A549 (cell line): ENCODE data around the gene COPZ1. TPM values are rescaled to one million over a fixed set of nuclear protein-coding genes. Genes with fewer than 3 reads are reported as not detected.
"Not testable (repeated sequence)": the region's sequence is repeated elsewhere in the genome, so short reads cannot be mapped to it uniquely, and the experiment has no call there.

Source experiments
- ATAC-seq, 2 experiments: fragments of 200-7000 bp in 1 of 2; fragments of >200 bp in 1 of 2; cut with Nextera tagmentation in 1 of 2; cut with Tn5 transposase in 1 of 2; 3 replicates each; pipeline versions ENCODE4 v1.8.0 to v1.9.1; 2018 to 2020; ENCODE audit warnings: mild to moderate bottlenecking in 1 of 2, moderate library complexity in 1 of 2
- CTCF ChIA-PET: fragments of 300-600 bp; sonication (Branson Sonifier 250); formaldehyde crosslinking; extraction: SDS; loops from one replicate; lab custom pipeline; 2021; ENCODE audit warnings: antibody characterized with exemption, inconsistent platforms; lab: Yijun Ruan, JAX
- POLR2A ChIA-PET: fragments of 350-600 bp; formaldehyde crosslinking; extraction: SDS; loops from one replicate; lab custom pipeline; 2021; ENCODE audit warnings: antibody characterized with exemption, inconsistent platforms; lab: Yijun Ruan, JAX
- DNase-seq, 2 experiments: peaks; one replicate each; pipeline versions ENCODE4 v3.0.0 to v3.0.0-alpha.2; 2011 to 2016; ENCODE audit warnings: low read depth in 1 of 2, low spot score in 1 of 2
- FAIRE-seq: peaks from 2 replicates; lab custom pipeline; 2011; peaks lifted over from hg19 to GRCh38; lab: Jason Lieb, UNC
- H3K27ac ChIP-seq, 2 experiments: fragments of >200 bp; sonication (Bioruptor Twin); formaldehyde crosslinking; 3 replicates each; pipeline ENCODE4 v1.5.1; 2016 to 2017
- H3K4me1 ChIP-seq: fragments of >200 bp; sonication (Bioruptor Twin); formaldehyde crosslinking; 3 replicates; pipeline ENCODE4 v1.6.1; 2016
- H3K4me2 ChIP-seq: fragments of >200 bp; sonication (Bioruptor Twin); formaldehyde crosslinking; 3 replicates; pipeline ENCODE4 v1.6.1; 2016
- H3K4me3 ChIP-seq: fragments of >200 bp; sonication (Bioruptor Twin); formaldehyde crosslinking; 3 replicates; pipeline ENCODE4 v1.5.1; 2016
- H3K9me3 ChIP-seq: fragments of >200 bp; sonication (Bioruptor Twin); formaldehyde crosslinking; 3 replicates; pipeline ENCODE4 v1.6.1; 2016
- CBX2 ChIP-seq: fragments of 200-600 bp; sonication (generic); IDR thresholded peaks from 2 replicates; pipeline ENCODE4 v1.6.1; 2016; ENCODE audit warnings: low read depth, mild to moderate bottlenecking, borderline replicate concordance
- CEBPB ChIP-seq, 2 experiments: fragments of >200 bp in 1 of 2; sonication (Bioruptor Twin) in 1 of 2; formaldehyde crosslinking in 1 of 2; IDR thresholded peaks; 2 replicates each; pipeline ENCODE4 v1.6.1; 2012 to 2016
- CHD4 ChIP-seq: fragments of 200-600 bp; sonication (generic); IDR thresholded peaks from 2 replicates; pipeline ENCODE4 v1.6.1; 2016; ENCODE audit warnings: antibody characterized with exemption, mild to moderate bottlenecking, borderline replicate concordance
- HOXA7 ChIP-seq: fragments of 250-450 bp; sonication (Bioruptor Pico); IDR thresholded peaks from 2 replicates; pipeline ENCODE4 v1.5.0; 2020; ENCODE audit warnings: mild to moderate bottlenecking, moderate library complexity
- HOXB5 ChIP-seq: fragments of 250-450 bp; sonication (Bioruptor Pico); IDR thresholded peaks from 2 replicates; pipeline ENCODE4 v1.5.0; 2020; ENCODE audit warnings: mild to moderate bottlenecking, moderate library complexity
- JUN ChIP-seq, 2 experiments: fragments of >200 bp; sonication (Bioruptor Twin); formaldehyde crosslinking; IDR thresholded peaks; 2 replicates in 1 of 2; 3 replicates in 1 of 2; pipeline ENCODE4 v1.6.1; 2016 to 2017
- KDM5A ChIP-seq: fragments of 200-600 bp; sonication (generic); IDR thresholded peaks from 2 replicates; pipeline ENCODE4 v1.6.1; 2016; ENCODE audit warnings: antibody characterized with exemption, mild to moderate bottlenecking
- NFE2L2 ChIP-seq: fragments of 150-350 bp; conservative IDR thresholded peaks from 2 replicates; pipeline ENCODE4 v1.6.1; 2014; ENCODE audit warnings: low read length
- NR3C1 ChIP-seq: fragments of >200 bp; sonication (Bioruptor Twin); formaldehyde crosslinking; IDR thresholded peaks from 3 replicates; pipeline ENCODE4 v1.6.1; 2017
- PBX3 ChIP-seq: IDR thresholded peaks from 2 replicates; pipeline ENCODE4 v1.6.1; 2012
- PHF8 ChIP-seq: fragments of 200-600 bp; sonication (generic); IDR thresholded peaks from 2 replicates; pipeline ENCODE4 v1.6.1; 2016; ENCODE audit warnings: low read depth, mild to moderate bottlenecking, antibody characterized with exemption, moderate library complexity, borderline replicate concordance
- RARB ChIP-seq: fragments of 250-450 bp; sonication (Bioruptor Pico); IDR thresholded peaks from 2 replicates; pipeline ENCODE4 v1.8.0; 2021; ENCODE audit warnings: mild to moderate bottlenecking, moderate library complexity
- RFX5 ChIP-seq: fragments of 450-650 bp; IDR thresholded peaks from 2 replicates; pipeline ENCODE4 v1.7.1; 2014; ENCODE audit warnings: antibody characterized with exemption, mild to moderate bottlenecking, moderate library complexity
- ZC3H11A ChIP-seq: fragments of 450-650 bp; IDR thresholded peaks from 2 replicates; pipeline ENCODE4 v1.6.1; 2014; ENCODE audit warnings: antibody characterized with exemption, mild to moderate bottlenecking
- ZFP36 ChIP-seq: fragments of 450-650 bp; IDR thresholded peaks from 2 replicates; pipeline ENCODE4 v1.6.1; 2014; ENCODE audit warnings: borderline replicate concordance; ENCODE audit not compliant: partially characterized antibody
- WGBS: methylation state at CpG from one replicate; pipeline ENCODE4 v1.1.6; 2017; ENCODE audit errors: missing lambda C conversion rate; 5-methylcytosine and 5-hydroxymethylcytosine counted together
- polyA plus RNA-seq, 4 experiments: library from polyadenylated mRNA; depleted of rRNA in 3 of 4; stranded (reverse); fragments of >200 nt; fragmentation: RNase III in 1 of 4; extraction: RNeasy Plus Mini Kit Qiagen cat#74134 plus additional on column Dnase treatment in 1 of 4; gene quantifications; 2 replicates in 3 of 4; 3 replicates in 1 of 4; pipeline ENCODE4 v1.2.3, GENCODE V29; 2011 to 2017
- TF ChIP-seq, protein P1 (sequence below): fragments of 200-600 bp; sonication (generic); IDR thresholded peaks from 2 replicates; pipeline ENCODE4 v1.6.1; 2016; ENCODE audit warnings: antibody characterized with exemption, mild to moderate bottlenecking, moderate library complexity
- TF ChIP-seq, protein P2 (sequence below): IDR thresholded peaks from 2 replicates; pipeline ENCODE4 v1.6.1; 2012
- TF ChIP-seq, protein P3 (sequence below): IDR thresholded peaks from 2 replicates; pipeline ENCODE4 v1.6.1; 2012; ENCODE audit warnings: low read depth, borderline replicate concordance
- TF ChIP-seq, protein P4 (sequence below): fragments of 250-450 bp; sonication (Bioruptor Pico); IDR thresholded peaks from 2 replicates; pipeline ENCODE4 v1.5.0; 2020; ENCODE audit warnings: low read depth, mild to moderate bottlenecking, moderate library complexity

Gene COPZ1
- polyA plus RNA-seq, 2 of the 4 experiments (the other 2 are of a cell fraction): 300 to 613 TPM

DNA sequence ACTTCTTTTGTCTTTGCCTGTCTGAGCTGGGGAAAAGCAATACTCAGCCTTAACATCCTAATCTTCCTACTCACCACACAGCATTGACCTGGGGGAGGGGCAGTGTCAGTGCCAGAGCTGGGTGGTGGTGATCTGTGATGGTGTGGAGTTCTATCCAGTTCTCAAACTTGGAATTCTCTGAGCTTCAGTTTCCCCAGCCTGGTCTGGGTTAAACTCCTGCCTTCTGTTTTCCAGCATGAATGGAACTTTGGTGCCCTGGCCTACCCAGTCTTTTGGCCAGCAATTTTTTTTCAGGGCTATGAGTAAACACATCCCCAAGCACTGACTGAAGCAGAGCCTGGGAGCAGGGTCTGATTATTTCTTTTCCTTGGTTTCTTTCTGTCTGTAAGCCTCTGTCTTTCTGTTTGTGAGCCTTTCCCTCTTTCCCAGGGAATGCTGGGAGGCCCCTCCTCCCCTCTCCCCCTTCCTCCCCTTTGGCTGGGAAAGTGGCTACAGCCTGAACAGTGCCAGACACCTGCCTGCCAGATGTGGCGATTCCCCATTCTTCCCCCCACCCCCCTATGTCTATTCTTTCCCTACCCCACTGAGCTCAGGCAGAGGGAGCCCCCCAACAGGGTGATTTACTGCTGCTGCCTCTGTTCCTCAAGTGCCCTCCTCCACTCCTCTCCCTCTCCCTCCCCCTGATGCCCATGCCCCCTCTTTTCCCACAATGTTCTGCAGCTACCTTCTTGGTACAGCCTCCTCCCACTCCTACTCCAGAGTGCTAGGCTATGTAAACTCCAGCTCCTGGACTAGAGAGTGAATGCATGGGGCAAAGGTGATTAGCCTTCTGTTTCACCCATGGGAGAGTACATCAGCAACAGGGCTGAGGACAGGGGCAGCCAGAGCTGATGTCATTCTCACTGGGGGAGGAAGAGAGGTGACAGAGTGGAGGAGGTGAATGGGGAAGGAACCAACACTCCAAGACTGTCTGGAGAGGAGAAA, 28.3 kb downstream of the COPZ1 start:
- H3K9me3 ChIP-seq: no peaks in the 10 kb centered on the region
- H3K4me3 ChIP-seq: no peak overlapping the region
- ATAC-seq: peak; percentile 12; a peak in 4 of 6 replicates
- WGBS: 67% methylated on average over 1 of the region's 1 CpG
- FAIRE-seq: no peak
- H3K4me2 ChIP-seq: no peak overlapping the region
- CTCF ChIA-PET: interaction anchor here (0.9 to 5.1 kb wide), 17 partner anchors 9 to 139 kb away, joined by 3 to 38 read pairs (median 4); partner anchors contain the start of gene COPZ1
- H3K27ac ChIP-seq: no peak overlapping the region
- no peak for DNase-seq
- TF ChIP-seq NR3C1: no peak
- TF ChIP-seq, protein P1, sequence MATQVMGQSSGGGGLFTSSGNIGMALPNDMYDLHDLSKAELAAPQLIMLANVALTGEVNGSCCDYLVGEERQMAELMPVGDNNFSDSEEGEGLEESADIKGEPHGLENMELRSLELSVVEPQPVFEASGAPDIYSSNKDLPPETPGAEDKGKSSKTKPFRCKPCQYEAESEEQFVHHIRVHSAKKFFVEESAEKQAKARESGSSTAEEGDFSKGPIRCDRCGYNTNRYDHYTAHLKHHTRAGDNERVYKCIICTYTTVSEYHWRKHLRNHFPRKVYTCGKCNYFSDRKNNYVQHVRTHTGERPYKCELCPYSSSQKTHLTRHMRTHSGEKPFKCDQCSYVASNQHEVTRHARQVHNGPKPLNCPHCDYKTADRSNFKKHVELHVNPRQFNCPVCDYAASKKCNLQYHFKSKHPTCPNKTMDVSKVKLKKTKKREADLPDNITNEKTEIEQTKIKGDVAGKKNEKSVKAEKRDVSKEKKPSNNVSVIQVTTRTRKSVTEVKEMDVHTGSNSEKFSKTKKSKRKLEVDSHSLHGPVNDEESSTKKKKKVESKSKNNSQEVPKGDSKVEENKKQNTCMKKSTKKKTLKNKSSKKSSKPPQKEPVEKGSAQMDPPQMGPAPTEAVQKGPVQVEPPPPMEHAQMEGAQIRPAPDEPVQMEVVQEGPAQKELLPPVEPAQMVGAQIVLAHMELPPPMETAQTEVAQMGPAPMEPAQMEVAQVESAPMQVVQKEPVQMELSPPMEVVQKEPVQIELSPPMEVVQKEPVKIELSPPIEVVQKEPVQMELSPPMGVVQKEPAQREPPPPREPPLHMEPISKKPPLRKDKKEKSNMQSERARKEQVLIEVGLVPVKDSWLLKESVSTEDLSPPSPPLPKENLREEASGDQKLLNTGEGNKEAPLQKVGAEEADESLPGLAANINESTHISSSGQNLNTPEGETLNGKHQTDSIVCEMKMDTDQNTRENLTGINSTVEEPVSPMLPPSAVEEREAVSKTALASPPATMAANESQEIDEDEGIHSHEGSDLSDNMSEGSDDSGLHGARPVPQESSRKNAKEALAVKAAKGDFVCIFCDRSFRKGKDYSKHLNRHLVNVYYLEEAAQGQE: no peak
- POLR2A ChIA-PET: interaction anchor here (0.6 to 1.8 kb wide), 2 partner anchors 17 to 73 kb away, joined by 3 to 4 read pairs; partner anchors contain the start of genes CBX5 and HNRNPA1
- H3K4me1 ChIP-seq: peaks cover 20% of the 10 kb centered on the region

DNA sequence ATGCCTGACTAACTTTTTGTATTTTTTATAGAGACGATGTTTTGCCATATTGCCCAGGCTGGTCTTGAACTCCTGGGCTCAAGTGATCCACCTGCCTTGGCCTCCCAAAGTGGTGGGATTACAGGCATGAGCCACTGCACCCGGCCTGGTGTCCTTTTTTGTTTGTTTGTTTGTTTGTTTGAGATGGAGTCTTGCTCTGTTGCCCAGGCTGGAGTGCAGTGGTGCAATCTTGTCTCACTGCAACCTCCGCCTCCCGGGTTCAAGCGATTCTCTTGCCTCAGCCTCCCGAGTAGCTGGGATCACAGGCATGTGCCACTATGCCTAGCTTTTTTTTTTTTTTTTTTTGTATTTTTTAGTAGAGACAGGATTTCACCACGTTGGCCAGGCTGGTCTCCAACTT, 29.3 kb downstream of the COPZ1 start:
- FAIRE-seq, H3K9me3 ChIP-seq, H3K27ac ChIP-seq, DNase-seq, H3K4me2 ChIP-seq, H3K4me3 ChIP-seq, POLR2A ChIA-PET, ATAC-seq: not testable (repeated sequence)
- peaks cover 23% of the 10 kb centered on the region for H3K4me1 ChIP-seq
- 85% methylated on average over 7 of the region's 7 CpGs for WGBS
- CTCF ChIA-PET: interaction anchor here (0.7 to 5.1 kb wide), 9 partner anchors 7 to 1470 kb away, joined by 3 to 38 read pairs (median 4); no protein-coding TSS in a partner anchor

GRCh38 chr12:54355104-54355815, 30.3 kb downstream of the COPZ1 start:
- WGBS: 81% methylated on average over 6 of the region's 6 CpGs
- POLR2A ChIA-PET: no interaction called here
- no peak for FAIRE-seq

GRCh38 chr12:54356228-54356627, 31.3 kb downstream of the COPZ1 start:
- WGBS: 90% methylated on average over 3 of the region's 3 CpGs
- ATAC-seq (no peak), FAIRE-seq (no peak), DNase-seq (no peak)
- H3K4me2 ChIP-seq: no peak overlapping the region
- H3K9me3 ChIP-seq: no peaks in the 10 kb centered on the region
- peaks cover 40% of the 10 kb centered on the region for H3K4me1 ChIP-seq
- POLR2A ChIA-PET: no interaction called here
- H3K27ac ChIP-seq: no peak overlapping the region
- CTCF ChIA-PET: interaction anchor here (1.2 to 9.2 kb wide), 9 partner anchors 13 to 149 kb away, joined by 3 to 125 read pairs (median 26); partner anchors contain the start of gene COPZ1
- H3K4me3 ChIP-seq: no peak overlapping the region
- TF ChIP-seq ZFP36 (no peak), PBX3 (no peak), CHD4 (no peak), HOXA7 (no peak), RARB (CRISPR knock-in tag) (no peak), CBX2 (no peak), KDM5A (no peak), HOXB5 (CRISPR knock-in tag) (no peak), ZC3H11A (no peak), JUN (IDR thresholded peaks at IDR 0.05) (no peak), NFE2L2 (no peak), RFX5 (no peak), PHF8 (no peak)
- TF ChIP-seq, protein P2, sequence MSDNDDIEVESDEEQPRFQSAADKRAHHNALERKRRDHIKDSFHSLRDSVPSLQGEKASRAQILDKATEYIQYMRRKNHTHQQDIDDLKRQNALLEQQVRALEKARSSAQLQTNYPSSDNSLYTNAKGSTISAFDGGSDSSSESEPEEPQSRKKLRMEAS: no peak

More at GRCh38 chr12:54355104-54355815, 30.3 kb downstream of the COPZ1 start:
- CTCF ChIA-PET: interaction anchor here (0.8 to 9.2 kb wide), 7 partner anchors 13 to 140 kb away, joined by 3 to 125 read pairs (median 26); no protein-coding TSS in a partner anchor
- no peak overlapping the region for H3K4me2 ChIP-seq
- DNase-seq: no peak
- no peaks in the 10 kb centered on the region for H3K9me3 ChIP-seq
- peaks cover 32% of the 10 kb centered on the region for H3K4me1 ChIP-seq
- H3K4me3 ChIP-seq: no peak overlapping the region
- no peak for ATAC-seq
- TF ChIP-seq, protein P3, sequence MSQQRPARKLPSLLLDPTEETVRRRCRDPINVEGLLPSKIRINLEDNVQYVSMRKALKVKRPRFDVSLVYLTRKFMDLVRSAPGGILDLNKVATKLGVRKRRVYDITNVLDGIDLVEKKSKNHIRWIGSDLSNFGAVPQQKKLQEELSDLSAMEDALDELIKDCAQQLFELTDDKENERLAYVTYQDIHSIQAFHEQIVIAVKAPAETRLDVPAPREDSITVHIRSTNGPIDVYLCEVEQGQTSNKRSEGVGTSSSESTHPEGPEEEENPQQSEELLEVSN: no peak
- TF ChIP-seq, protein P4, sequence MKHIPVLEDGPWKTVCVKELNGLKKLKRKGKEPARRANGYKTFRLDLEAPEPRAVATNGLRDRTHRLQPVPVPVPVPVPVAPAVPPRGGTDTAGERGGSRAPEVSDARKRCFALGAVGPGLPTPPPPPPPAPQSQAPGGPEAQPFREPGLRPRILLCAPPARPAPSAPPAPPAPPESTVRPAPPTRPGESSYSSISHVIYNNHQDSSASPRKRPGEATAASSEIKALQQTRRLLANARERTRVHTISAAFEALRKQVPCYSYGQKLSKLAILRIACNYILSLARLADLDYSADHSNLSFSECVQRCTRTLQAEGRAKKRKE (CRISPR knock-in tag): no peak
- TF ChIP-seq CEBPB (IDR thresholded peaks at IDR 0.05): no peak
- no peak for TF ChIP-seq CHD4
- peak overlapping the region in 1 of 2 experiments; percentile 4; a peak in 1 of 6 replicates for H3K27ac ChIP-seq
